Stimulated activated CD4-positive, alpha-beta T cell treated with anti-CD3 and anti-CD28 coated beads, Interleukin-2, amount 100 ng/mL, for 24 hours (primary cell): ENCODE data around the gene GRID2IP.
A peak's percentile ranks its signal among the peaks of the same experiment; 100 is the strongest.
"Not testable (repeated sequence)": the region's sequence is repeated elsewhere in the genome, so short reads cannot be mapped to it uniquely, and the experiment has no call there.

Experiments used
- DNase-seq, 2 donors: peaks; one replicate each; pipeline ENCODE4 v3.0.0-alpha.2; 2020

GRID2IP gene

GRCh38 chr7:6482743-6483119 lies 68.5 kb downstream of the GRID2IP start:
- DNase-seq, result no peak

GRCh38 chr7:6482307-6482706 lies 69.0 kb downstream of the GRID2IP start:
- DNase-seq, result no peak

- no peak for DNase-seq
Observed at GRCh38 chr7:6481445-6481844, 69.8 kb downstream of the GRID2IP start.

GRCh38 chr7:6480323-6480660 lies 71.0 kb downstream of the GRID2IP start:
- no peak for DNase-seq

GRCh38 chr7:6479067-6479466 lies 72.2 kb downstream of the GRID2IP start:
- no peak for DNase-seq

- no peak for DNase-seq
Observed at GRCh38 chr7:6478186-6478585, 73.1 kb downstream of the GRID2IP start.

- no peak for DNase-seq
Observed at GRCh38 chr7:6477318-6477660, 74.0 kb downstream of the GRID2IP start.

GRCh38 chr7:6476596-6477317 lies 74.5 kb downstream of the GRID2IP start:
- no peak for DNase-seq

- no peak for DNase-seq
Observed at GRCh38 chr7:6475433-6476186, 75.7 kb downstream of the GRID2IP start.

- no peak for DNase-seq
Observed at GRCh38 chr7:6465862-6466261, 85.4 kb downstream of the GRID2IP start.

GRCh38 chr7:6463609-6464008 lies 87.7 kb downstream of the GRID2IP start:
- DNase-seq, result not testable (repeated sequence)

- no peak for DNase-seq
Observed at GRCh38 chr7:6461946-6462550, 89.2 kb downstream of the GRID2IP start.

- DNase-seq, result no peak
Observed at GRCh38 chr7:6460990-6461584, 90.2 kb downstream of the GRID2IP start.

GRCh38 chr7:6460303-6460702 lies 91.0 kb downstream of the GRID2IP start:
- DNase-seq, result no peak

GRCh38 chr7:6458676-6459075 lies 92.6 kb downstream of the GRID2IP start:
- DNase-seq, result not testable (repeated sequence)

GRCh38 chr7:6453734-6454133 lies 97.5 kb downstream of the GRID2IP start:
- DNase-seq, result no peak

GRCh38 chr7:6451224-6451705 lies 100.0 kb downstream of the GRID2IP start:
- DNase-seq, result no peak

- DNase-seq, result not testable (repeated sequence)
Observed at GRCh38 chr7:6450591-6450990, 100.7 kb downstream of the GRID2IP start.

GRCh38 chr7:6449884-6450283 lies 101.4 kb downstream of the GRID2IP start:
- not testable (repeated sequence) for DNase-seq

GRCh38 chr7:6448943-6449543 lies 102.2 kb downstream of the GRID2IP start:
- no peak for DNase-seq

GRCh38 chr7:6447581-6448199 lies 103.6 kb downstream of the GRID2IP start, which contains the start of gene DAGLB:
DAGLB (minus strand) TSS chr7:6447954; CDS start chr7:6447842, 112 bp downstream.
- peak; percentile 96 to 98 for DNase-seq
